CD4-positive, alpha-beta T cell (primary cell): ENCODE measurements around the gene SCN1A. TPM values are rescaled to one million over a fixed set of nuclear protein-coding genes. Genes with fewer than 3 reads are reported as not detected.

Source experiments
- ATAC-seq: fragments of 200-7000 bp; cut with Tn5 transposase; one replicate; pipeline ENCODE4 v1.10.0; 2022; ENCODE audit warnings: mild to moderate bottlenecking; ENCODE audit not compliant: poor library complexity
- CTCF ChIA-PET: fragments of 350-600 bp; sonication (Branson Sonifier 250); formaldehyde crosslinking; loops from one replicate; lab custom pipeline; 2021; ENCODE audit warnings: antibody characterized with exemption, inconsistent platforms; lab: Charles Lee
- POLR2A ChIA-PET: fragments of 350-600 bp; sonication (Branson Sonifier 250); formaldehyde crosslinking; loops from one replicate; lab custom pipeline; 2021; ENCODE audit warnings: antibody characterized with exemption, inconsistent platforms; lab: Charles Lee
- DNase-seq, 14 experiments: peaks; one replicate each; pipeline ENCODE4 v3.0.0-alpha.2; 2013 to 2020; ENCODE audit warnings: mixed read lengths in 2 of 14
- H3K27ac ChIP-seq, 2 donors: one replicate each; pipeline versions ENCODE4 v1.5.1 to v1.7.0; 2013; ENCODE audit warnings: low read length in 2 of 2, low read depth in 1 of 2, mild to moderate bottlenecking in 1 of 2
- H3K27me3 ChIP-seq, 2 experiments: 1 replicate in 1 of 2; 2 replicates in 1 of 2; pipeline versions ENCODE4 v1.6.1 to v1.7.0; 2013; ENCODE audit warnings: low read length in 2 of 2, control low read depth in 1 of 2, mild to moderate bottlenecking in 1 of 2, moderate library complexity in 1 of 2; ENCODE audit not compliant: insufficient read depth in 2 of 2, control insufficient read depth in 1 of 2
- H3K36me3 ChIP-seq: one replicate; pipeline ENCODE4 v1.6.1; 2013; ENCODE audit warnings: low read length, control low read depth; ENCODE audit not compliant: insufficient read depth
- H3K4me1 ChIP-seq: one replicate; pipeline ENCODE4 v1.6.1; 2013; ENCODE audit warnings: low read length, control low read depth; ENCODE audit not compliant: insufficient read depth
- H3K4me3 ChIP-seq: one replicate; pipeline ENCODE4 v1.5.1; 2013; ENCODE audit warnings: mild to moderate bottlenecking, low read length, moderate library complexity
- H3K9me3 ChIP-seq, 2 experiments: 1 replicate in 1 of 2; 2 replicates in 1 of 2; pipeline versions ENCODE4 v1.6.1 to v1.7.0; 2013; ENCODE audit warnings: low read length in 2 of 2, mild to moderate bottlenecking in 2 of 2, control low read depth in 1 of 2, moderate library complexity in 1 of 2; ENCODE audit not compliant: control insufficient read depth in 1 of 2, insufficient read depth in 1 of 2
- H3K27ac Mint-ChIP-seq: one replicate; pipeline ENCODE4 v1.8.0; 2020; ENCODE audit warnings: mixed read lengths
- H3K27me3 Mint-ChIP-seq: one replicate; pipeline ENCODE4 v1.8.0; 2021; ENCODE audit warnings: mixed read lengths
- H3K36me3 Mint-ChIP-seq: one replicate; pipeline ENCODE4 v1.8.0; 2021; ENCODE audit warnings: low read depth, mixed read lengths
- H3K4me1 Mint-ChIP-seq: one replicate; pipeline ENCODE4 v1.8.0; 2021; ENCODE audit warnings: low read depth, mixed read lengths
- H3K4me3 Mint-ChIP-seq: one replicate; pipeline ENCODE4 v1.8.0; 2020; ENCODE audit warnings: mild to moderate bottlenecking, mixed read lengths
- H3K9me3 Mint-ChIP-seq: one replicate; pipeline ENCODE4 v1.8.0; 2020; ENCODE audit warnings: mixed read lengths
- CTCF ChIP-seq: fragments of 200-600 bp; IDR thresholded peaks from one replicate; pipeline ENCODE4 v1.8.0; 2022; ENCODE audit warnings: antibody characterized with exemption, mild to moderate bottlenecking
- intact Hi-C, 2 experiments: fragments of 100-400 bp; cut with DNase I in 1 of 2; cut with micrococcal nuclease in 1 of 2; formaldehyde crosslinking; loops; one replicate each; pipeline versions ENCODE4 v1.15.1 to v1.9.0; 2023 to 2025; cut with DNase I, micrococcal nuclease
- total RNA-seq, 174 experiments: library from RNA in 2 of 174; stranded (reverse) in 2 of 174; gene quantifications; one replicate each; pipeline ENCODE4 v1.2.3 and lab custom pipeline; 2021 to 2026

The SCN1A gene
- total RNA-seq, 2 experiments from 2014 or later: not detected

- Histone ChIP-seq H3K27ac (no peak overlapping the region), H3K9me3 (no peaks in the 10 kb centered on the region), H3K4me1 (no peaks in the 10 kb centered on the region), H3K27me3 (peaks cover 0 to 8% of the 10 kb centered on the region in 2 experiments), H3K4me3 (no peak overlapping the region), H3K36me3 (no peaks in the 10 kb centered on the region)
- no peaks in the 10 kb centered on the region for H3K4me1 Mint-ChIP-seq
- no peak overlapping the region for H3K4me3 Mint-ChIP-seq
- H3K9me3 Mint-ChIP-seq: no peaks in the 10 kb centered on the region
- H3K36me3 Mint-ChIP-seq: no peaks in the 10 kb centered on the region
- POLR2A ChIA-PET: interaction anchor here (0.8 kb wide), 1 partner anchor 173 kb away, joined by 3 read pairs; no protein-coding TSS in a partner anchor
- TF ChIP-seq CTCF: peak; percentile 18
- H3K27me3 Mint-ChIP-seq: peaks cover 26% of the 10 kb centered on the region
- ATAC-seq: no peak
- no peak overlapping the region for H3K27ac Mint-ChIP-seq
- CTCF ChIA-PET: interaction anchor here (0.6 to 1.9 kb wide), 5 partner anchors 12 to 933 kb away, joined by 3 to 5 read pairs (median 3); no protein-coding TSS in a partner anchor
- no peak for DNase-seq
- intact Hi-C loops: loop anchor here (2.0 to 10.0 kb wide), 6 partner anchors 173 to 1135 kb away; partner anchors contain the start of gene TTC21B (in 1 of the 2)
Observed at GRCh38 chr2:166128156-166128505, 311 bp upstream of the SCN1A start.

- H3K27me3 Mint-ChIP-seq: peaks cover 27% of the 10 kb centered on the region
- POLR2A ChIA-PET: no interaction called here
- CTCF ChIA-PET: no interaction called here
Observed at GRCh38 chr2:166126007-166126639, 1.7 kb downstream of the SCN1A start.

GRCh38 chr2:166125557-166125956, 2.3 kb downstream of the SCN1A start:
- intact Hi-C loops: loop anchor here in 1 of 2 experiments (5.0 to 10.0 kb wide), 3 partner anchors 173 to 1111 kb away; partner anchors contain the start of gene TTC21B
- Mint-ChIP-seq H3K27ac (no peak overlapping the region), H3K4me1 (no peaks in the 10 kb centered on the region), H3K4me3 (no peak overlapping the region), H3K36me3 (no peaks in the 10 kb centered on the region), H3K27me3 (peaks cover 26% of the 10 kb centered on the region), H3K9me3 (no peaks in the 10 kb centered on the region)
- Histone ChIP-seq H3K27me3 (peaks cover 0 to 3% of the 10 kb centered on the region in 2 experiments), H3K27ac (no peak overlapping the region), H3K4me1 (no peaks in the 10 kb centered on the region), H3K9me3 (no peaks in the 10 kb centered on the region), H3K4me3 (no peak overlapping the region), H3K36me3 (no peaks in the 10 kb centered on the region)
- ATAC-seq: no peak
- CTCF ChIA-PET: no interaction called here
- POLR2A ChIA-PET: no interaction called here
- no peak for DNase-seq
- TF ChIP-seq CTCF: no peak

More at GRCh38 chr2:166126007-166126639, 1.7 kb downstream of the SCN1A start:
- no peaks in the 10 kb centered on the region for H3K36me3 ChIP-seq
- intact Hi-C loops: loop anchor here in 1 of 2 experiments (5.0 to 10.0 kb wide), 3 partner anchors 174 to 1111 kb away; partner anchors contain the start of gene TTC21B
- TF ChIP-seq CTCF: no peak
- Mint-ChIP-seq H3K9me3 (no peaks in the 10 kb centered on the region), H3K27ac (no peak overlapping the region), H3K36me3 (no peaks in the 10 kb centered on the region), H3K4me1 (no peaks in the 10 kb centered on the region), H3K4me3 (no peak overlapping the region)
- H3K27ac ChIP-seq: no peak overlapping the region
- H3K4me3 ChIP-seq: no peak overlapping the region
- DNase-seq (no peak), ATAC-seq (no peak)
- peaks cover 0 to 6% of the 10 kb centered on the region in 2 experiments for H3K27me3 ChIP-seq
- no peaks in the 10 kb centered on the region for H3K4me1 ChIP-seq
- H3K9me3 ChIP-seq: no peaks in the 10 kb centered on the region
